T-helper 1 cell treated with Interleukin-12 subunit alpha and Interleukin-12 subunit beta and Interleukin-4 antibody, amounts not matched to agents 30 ng/mL and 1 ng/mL, for 36 hours (primary cell): Measurements from ENCODE around the gene TMEM269. TPM values are rescaled to one million over a fixed set of nuclear protein-coding genes. Genes with fewer than 3 reads are reported as not detected.

Source experiments
- intact Hi-C: fragments of 100-400 bp; cut with micrococcal nuclease; formaldehyde crosslinking; loops from one replicate; pipeline ENCODE4 v1.15.1; 2024
- total RNA-seq: library from RNA; stranded (reverse); gene quantifications from 2 replicates; pipeline ENCODE4 v1.2.3, GENCODE V29; 2022

TMEM269 gene
- total RNA-seq, 1 donor from 2014 or later: 0.32 TPM

DNA sequence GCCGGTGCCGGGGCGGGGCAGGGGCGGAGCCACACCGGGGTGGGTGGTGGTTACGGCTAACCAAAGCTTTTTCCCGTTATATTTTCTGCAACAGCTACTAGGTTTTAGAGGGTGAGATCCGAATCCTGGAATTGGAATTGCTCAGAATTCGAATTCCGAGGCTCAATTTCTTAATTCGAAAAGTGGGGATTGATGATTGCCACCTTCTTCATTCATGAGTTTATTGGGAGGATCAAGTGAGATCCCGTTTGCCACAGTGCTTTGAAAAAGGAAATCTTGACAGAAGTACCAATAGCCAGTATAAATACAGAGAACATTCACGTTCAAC is 32.6 kb downstream of the TMEM269 start:
- intact Hi-C loops: loop anchor here (1.0 to 5.0 kb wide), 11 partner anchors 29 to 780 kb away; partner anchors contain the start of genes C1orf50, CCDC30, CDC20 and CFAP57

DNA sequence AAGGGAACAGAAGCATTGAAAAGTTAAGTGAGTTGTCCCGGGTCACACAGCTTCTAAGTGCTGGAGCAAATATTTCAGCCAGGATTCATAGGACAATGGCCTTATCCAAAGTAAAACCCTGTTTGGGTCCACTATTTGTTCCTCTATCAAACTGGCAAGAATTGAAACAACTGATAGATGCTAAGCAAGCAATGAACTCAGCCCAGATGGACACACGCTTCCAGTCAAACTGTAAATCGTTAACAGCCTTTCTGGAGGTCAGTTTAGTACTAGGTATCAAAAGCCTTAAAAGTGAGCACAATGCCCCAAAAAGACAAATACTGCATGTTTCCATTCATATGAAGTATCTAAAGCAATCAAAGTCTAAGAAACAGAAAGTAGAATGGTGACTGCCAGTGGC is 33.2 kb downstream of the TMEM269 start:
- intact Hi-C loops: loop anchor here (1.0 to 5.0 kb wide), 12 partner anchors 28 to 781 kb away; partner anchors contain the start of genes C1orf50, CCDC30, CDC20 and CFAP57

DNA sequence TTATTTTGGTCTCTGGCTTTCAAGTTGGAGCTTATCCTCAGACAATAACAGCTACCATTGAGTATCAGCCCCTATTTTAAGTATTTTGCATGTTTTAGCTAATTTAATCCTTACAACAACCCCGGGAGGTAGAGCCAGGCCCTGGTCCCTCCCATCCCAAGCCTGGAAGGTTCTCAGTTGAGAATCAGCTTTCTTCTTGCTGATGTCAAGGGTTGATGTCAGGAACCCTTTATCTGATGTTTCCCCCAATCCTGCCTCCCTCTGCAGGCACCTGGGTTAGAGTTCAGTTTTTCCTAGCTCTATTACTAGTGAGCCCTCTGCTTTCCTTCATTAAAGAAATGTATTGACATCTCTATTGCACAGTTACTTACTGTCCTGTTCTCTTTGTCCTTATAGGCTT is 36.0 kb downstream of the TMEM269 start:
- intact Hi-C loops: no loop called here

DNA sequence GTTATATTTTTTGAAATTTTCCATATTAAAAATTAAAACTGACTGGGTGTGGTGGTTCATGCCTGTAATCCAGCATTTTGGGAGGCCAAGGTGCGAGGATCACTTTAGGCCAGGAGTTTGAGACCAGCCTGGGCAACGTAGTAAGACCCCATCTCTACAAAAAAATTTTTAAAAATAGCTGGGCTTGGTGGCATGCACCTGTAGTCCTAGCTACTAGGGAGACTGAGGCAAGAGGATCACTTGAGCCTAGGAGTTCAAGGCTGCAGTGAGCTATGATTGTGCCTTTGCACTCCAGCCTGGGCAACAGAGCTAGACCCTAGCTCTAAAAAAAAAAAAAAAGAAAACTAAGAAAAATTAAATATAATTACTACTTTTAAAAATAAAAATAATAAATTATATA is 36.9 kb downstream of the TMEM269 start:
- intact Hi-C loops: no loop called here

DNA sequence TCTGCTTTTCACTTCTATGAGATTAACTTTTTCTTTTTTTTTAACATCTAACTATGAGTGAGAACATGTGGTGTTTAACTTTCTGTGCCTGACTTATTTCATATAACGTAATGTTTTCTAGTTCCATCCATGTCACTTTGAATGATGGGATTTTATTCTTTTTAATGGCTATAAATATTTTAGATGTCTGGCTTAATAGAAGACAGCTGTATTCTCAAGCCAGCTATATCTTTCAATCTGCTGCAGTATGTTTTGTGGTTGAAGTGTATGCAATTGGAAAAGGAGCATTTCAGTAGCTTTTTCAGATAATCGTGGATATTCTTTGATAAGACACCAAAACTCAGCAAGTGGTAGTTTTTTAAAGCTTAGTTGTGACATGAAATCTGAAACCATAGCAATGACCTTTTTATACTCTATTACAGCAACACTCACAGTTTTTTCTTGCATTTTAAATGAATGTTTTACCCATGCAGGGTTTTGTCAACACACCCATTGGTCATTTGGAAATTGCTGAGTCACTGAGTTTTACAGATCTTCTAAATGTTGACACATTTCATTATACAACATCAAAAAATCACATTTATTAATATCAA is 38.1 kb downstream of the TMEM269 start:
- intact Hi-C loops: no loop called here

DNA sequence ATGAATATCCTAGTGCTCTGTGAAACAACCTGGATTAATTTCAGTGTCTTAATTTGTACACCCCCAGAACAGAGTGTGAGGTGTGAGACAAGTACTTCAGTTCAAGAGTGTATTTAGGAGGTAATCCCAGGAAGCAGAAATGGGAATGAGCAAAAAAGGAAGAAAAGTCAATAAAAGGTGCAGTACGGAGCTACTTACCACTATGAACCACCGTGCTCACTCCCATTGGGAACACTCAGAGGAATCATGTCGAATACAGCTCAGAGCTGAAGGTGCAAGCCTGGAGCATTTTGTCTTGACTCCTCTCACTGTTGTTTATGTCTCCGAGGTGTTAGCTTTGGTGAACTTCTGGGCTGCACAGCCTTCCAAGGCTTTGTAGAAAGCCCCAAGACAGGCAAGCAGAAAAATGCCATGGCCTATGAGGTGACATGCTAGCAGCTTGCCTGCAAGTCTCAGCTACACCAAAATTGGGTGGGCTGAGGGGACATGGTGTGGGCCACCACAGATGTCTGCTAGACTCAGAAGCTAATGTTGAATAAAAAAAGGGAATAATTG is 39.8 kb downstream of the TMEM269 start:
- intact Hi-C loops: no loop called here

DNA sequence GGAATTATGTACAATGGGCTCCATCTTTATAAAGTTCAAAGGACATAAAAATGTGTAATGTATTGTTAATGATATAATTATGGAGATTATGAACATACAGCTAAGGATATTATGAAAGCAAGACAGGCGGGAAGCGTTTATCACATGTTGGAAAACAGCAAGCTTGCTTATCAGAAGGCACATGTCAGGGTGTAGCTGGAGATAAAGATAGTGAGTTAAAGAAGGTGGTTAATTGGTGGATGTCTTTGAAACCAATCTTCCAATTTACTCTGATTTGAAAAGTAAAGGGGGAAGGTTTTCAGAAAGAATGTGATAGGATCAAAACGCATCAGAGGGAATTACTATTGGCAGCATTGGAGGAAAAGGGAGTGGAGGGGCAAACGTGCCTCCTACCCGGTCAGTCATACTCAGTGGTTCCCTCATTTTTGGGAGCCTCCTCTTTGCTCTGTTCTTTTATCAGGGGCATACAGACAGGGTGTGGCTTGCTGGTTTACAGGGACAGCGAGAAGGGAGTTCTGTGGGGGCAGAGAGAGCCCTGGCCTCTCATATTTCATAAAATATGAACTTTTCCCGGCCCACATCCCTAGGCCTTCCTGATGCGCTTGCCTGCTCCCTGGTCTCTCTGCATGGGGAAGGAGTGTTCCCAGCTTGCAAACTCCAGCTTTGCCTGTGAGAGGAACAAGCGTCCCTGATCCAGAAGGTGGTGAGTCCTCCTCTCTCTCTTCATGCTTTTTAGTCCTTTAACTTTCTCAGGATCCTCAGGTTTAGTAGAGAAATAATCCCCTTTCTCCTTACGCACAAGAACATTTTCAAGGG is 40.5 kb downstream of the TMEM269 start:
- intact Hi-C loops: no loop called here

DNA sequence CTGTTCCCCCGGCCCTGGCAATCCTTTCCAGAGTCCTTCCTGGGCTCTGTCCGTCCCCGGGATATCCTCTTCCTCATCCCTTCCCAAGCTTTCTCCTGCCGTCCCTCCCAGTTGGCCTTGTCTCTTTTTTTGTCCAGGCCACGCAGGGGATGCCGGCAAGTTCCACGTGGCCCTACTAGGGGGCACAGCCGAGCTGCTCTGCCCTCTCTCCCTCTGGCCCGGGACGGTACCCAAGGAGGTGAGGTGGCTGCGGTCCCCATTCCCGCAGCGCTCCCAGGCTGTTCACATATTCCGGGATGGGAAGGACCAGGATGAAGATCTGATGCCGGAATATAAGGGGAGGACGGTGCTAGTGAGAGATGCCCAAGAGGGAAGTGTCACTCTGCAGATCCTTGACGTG is 45.8 kb downstream of the TMEM269 start:
- intact Hi-C loops: no loop called here

DNA sequence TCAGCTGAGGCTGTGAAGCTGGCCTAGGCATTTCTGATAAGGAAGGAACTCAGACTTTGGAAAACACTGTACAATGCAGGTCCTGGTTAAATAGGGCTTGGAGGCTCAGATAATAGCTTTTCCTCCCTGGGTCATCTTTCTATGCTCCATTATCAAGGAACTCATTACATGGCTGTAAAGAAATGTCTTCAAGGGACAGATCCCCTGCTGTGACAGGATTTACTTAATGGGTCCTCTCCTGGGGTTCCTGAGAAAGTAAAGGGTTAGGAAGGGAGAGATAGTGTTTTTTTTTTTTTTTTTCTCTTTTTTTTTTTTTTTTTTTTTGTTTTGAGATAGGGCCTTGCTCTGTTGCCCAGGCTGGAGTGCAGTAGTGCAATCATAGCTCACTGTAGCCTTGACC is 46.5 kb downstream of the TMEM269 start:
- intact Hi-C loops: no loop called here

DNA sequence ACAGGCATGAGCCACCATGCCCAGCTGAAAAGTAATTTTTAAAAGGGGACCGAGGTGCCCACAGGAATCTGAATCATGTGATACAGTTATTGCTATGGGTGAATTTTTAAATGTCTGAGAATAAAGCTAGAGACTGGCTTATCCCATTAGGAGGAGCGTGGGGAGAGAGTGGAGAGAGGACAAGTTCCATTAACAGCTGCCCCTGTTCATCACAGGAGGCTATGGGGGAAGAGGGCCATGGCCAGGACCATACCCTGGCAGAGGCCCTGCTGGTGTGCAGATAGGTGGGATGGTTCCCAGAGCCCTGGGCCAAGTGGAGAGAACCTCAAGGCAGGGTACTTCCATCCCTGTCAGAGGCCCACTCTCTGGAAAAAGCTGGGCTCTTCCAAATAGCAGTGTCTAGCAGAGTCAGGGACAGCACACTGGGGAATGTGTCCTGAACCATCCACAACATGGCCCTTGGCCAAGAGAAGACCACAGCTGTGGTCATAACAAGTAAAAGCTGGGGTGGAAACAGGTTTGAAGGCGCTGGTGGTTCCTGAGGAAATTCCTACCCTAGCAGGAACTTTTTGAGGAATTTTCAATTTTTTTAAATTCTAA is 48.0 kb downstream of the TMEM269 start:
- intact Hi-C loops: no loop called here

DNA sequence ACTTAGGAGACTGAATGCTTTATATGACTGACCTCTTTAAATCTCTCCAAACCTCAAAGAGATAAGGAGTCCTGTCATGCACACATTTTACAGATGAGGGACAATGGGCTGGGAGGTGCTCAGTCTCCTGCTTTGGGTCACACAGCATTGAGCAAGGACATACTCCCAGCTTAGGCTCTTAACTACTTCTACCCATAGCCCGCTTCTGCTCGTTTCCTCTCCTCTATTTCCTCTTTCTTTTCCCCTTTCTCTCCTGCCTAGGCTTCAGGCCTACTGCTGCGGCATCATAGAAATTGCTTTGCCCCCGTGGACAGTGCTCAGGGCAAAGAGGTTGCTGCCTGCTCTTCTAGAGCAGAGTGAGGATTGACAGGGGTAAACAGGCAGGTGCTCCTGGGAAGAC is 49.2 kb downstream of the TMEM269 start:
- intact Hi-C loops: no loop called here

DNA sequence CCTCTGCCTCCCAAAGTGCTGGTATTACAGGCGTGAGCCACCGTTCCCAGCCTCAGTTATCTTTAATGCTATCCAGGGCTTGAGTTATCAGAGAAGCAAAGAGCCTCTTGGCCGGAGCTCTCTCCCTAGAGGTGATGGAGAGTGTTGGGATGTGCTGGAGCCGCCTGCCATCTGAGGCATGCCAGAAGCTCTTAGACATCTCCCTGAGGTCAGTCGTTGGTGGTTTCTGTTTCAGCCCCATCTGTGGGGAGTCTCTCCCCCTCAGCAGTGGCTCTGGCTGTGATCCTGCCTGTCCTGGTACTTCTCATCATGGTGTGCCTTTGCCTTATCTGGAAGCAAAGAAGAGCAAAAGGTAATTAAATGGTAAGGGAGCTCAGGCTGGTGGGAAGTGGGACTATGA is 50.0 kb downstream of the TMEM269 start:
- intact Hi-C loops: no loop called here

DNA sequence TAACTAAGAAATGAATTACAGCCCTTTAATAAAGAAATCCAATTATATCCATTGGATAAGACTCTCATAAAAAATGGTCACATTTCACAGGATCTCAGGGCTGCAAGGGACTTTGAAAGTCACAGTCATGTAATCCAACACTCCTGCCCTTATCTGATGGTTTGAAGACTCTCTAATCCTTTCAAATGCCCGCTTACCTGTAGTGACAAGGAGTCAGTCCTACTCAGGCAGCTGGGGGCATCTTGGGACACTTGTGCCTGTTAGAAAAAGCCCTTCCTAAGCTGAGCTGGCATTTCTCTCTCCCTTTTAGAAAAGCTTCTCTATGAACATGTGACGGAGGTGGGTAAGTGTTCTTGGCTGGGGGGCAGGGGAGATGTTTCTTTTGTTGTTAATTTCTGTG is 50.6 kb downstream of the TMEM269 start:
- intact Hi-C loops: no loop called here

DNA sequence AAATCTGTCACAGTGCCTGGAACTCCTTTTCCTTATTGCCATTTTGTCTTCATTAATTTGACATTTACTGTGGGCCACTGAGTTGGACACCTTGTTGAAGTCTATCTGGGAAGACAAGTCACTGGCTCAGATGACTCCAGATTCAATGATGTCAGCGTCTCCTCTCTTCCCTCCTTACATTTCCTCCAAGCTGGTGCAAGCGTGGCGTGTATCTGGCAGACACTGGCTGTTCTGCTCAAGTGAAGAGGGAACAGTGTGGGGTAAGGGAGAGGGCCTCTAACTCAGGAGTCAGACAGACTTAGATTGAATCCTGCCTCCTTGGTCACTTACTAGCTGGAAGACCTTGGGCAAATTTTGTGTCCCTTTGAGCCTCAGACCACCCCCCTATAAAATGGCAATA is 52.9 kb downstream of the TMEM269 start:
- intact Hi-C loops: no loop called here

DNA sequence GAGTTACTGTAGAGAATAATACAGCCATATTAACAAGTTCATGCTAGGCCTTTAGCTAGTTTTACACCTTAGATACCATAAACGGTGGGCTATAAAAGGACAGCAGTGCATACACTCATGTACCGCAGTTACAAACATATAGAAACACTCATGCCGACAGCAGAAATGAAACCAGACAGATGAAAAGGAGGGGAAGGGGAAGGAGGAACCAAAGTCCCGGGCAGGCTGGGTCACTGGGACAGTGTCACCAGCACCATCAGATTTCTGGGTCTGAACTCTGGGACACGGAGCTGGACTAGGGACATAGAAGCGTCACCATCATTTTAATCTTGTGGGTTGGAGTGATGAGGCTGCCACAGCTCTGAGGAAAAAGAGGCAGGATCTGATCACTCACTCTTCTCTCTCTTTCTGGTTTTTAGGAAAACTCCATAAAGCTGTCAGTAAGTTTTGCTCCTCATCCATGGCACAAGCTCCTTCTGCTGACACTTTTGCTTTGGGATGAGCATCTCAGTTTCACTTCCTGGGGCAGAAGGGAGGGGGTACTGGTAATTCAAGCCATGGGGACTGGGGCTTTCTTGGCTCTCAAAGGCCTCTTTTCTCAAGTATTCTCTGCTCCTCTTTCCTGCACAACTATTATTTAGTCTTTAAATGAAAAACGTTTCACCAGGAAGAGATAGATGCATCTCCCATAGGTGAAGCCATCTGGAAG is 53.8 kb downstream of the TMEM269 start:
- intact Hi-C loops: no loop called here

DNA sequence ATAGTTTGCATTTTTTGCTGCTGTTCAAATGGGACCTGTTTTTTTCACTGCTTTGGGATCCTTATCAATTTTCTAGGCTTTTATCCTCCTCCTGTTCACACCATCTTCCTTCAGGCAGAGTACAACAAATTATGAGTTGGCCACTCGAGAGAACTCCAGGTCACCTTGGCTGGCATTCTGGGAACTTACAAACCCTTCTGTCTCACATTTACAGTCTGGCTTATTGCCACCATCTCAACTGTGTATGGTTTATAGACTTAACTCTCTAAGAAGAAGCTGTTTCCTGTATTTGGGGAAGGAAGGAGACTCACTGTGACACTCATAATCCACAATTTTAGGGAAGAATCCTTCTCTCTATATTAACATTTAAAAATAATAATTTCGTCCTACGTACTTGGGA is 56.2 kb downstream of the TMEM269 start:
- intact Hi-C loops: no loop called here

DNA sequence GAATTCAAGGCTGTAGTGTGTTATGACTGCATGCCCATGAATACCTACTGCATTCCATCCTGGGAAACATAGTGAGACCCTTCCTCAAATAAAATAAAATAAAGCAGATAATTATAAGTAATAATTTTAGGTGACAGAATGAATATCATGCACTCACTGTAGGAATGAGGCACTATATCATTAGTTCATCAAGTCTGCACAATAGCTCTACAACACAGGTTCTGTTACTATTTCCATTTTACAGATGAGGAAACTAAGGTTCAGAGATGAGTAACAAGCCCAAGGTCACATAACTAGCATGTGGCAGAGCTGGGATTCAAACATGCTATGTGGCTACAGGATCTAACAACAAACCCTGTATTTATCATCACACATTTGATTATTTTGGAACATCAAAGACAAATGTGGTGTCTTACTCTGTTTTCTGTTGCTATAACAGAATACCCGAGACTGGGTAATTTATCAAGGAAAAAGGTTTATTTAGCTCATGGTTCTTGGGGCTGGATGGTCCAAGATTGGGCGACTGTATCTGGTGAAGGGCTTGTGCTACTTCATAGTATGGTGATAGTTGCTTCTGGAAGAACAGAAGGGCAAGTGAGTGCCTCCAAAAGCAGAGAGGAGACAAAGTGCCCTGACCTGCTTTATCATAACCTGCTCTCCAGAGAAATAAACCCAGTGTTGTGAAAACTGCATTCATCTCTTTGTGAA is 56.8 kb downstream of the TMEM269 start:
- intact Hi-C loops: no loop called here

DNA sequence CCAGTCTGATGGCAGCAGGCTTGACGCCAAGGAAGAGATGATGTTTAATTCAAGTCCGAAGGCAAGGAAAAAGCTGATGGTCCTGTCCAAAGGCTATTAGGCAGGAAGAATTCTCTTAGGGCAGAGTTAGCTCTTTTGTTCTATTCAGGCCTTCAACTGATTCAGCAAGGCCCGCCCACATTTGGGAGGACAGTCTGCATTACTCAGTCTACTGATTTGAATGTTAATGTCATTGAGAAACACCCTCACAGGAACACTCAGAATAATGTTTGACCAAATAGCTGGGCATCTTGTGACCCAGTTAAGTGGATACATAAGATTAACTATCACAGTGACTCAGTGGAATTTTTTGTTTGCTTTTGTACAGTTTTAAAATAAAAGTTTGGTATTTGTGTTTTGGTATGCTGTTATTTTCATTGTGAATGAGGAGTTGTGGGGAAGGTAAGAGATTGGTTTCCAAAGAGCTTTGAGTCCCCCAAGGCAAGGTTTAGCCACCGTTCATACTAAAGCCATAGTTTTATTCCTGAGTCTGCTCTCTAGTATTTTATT is 59.9 kb downstream of the TMEM269 start:
- intact Hi-C loops: no loop called here

DNA sequence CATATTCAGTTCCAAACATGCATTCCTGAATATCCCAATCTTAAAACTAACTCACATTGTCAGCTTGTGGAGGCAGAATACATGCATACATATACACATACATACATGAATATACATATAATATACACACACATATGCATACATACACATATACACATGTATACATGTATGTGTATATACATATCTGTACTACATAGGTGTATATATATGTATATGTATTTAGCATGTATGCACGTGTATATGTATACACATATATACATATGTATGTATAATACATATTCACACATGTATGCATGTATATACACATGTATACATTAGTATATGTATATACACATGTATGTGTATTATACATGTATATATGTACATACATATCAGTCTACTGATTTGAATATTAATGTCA is 60.4 kb downstream of the TMEM269 start:
- intact Hi-C loops: no loop called here

DNA sequence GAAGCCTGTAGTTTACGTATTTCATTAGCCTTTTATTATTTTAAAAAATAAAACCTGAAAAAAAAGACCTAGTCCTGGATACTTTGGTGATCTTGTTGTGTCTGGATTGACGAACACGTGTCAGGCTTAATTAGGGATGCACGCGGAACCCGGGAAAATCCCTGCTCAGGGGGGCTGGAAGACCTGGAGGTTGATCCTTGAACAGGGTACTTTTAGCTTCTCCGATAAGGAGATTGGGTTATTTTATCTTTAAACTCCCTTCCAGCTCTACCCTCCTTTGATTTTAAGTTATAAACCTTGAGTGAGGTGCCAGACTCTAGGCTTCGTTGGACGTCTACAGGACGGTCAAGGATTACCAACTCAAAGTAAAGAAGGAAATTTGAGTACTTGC is 61.1 kb downstream of the TMEM269 start:
- intact Hi-C loops: loop anchor here (1.0 to 2.0 kb wide), 10 partner anchors 29 to 1101 kb away; partner anchors contain the start of genes C1orf50, CCDC30, CDC20 and CFAP57
